HG02870 (cell line): ENCODE data around the gene MEGF9.

Source experiments
- ATAC-seq: cut with Tn5 transposase; IDR thresholded peaks from one replicate; pipeline ENCODE4 v1.9.1; 2021; ENCODE audit warnings: mild to moderate bottlenecking, moderate library complexity; ENCODE audit not compliant: unreplicated experiment

MEGF9 gene

GRCh38 chr9:120626512-120626911 is 87.8 kb downstream of the MEGF9 start:
- no peak for ATAC-seq

GRCh38 chr9:120625222-120625621 is 89.0 kb downstream of the MEGF9 start:
- ATAC-seq = no peak

GRCh38 chr9:120622790-120623189 is 91.5 kb downstream of the MEGF9 start:
- ATAC-seq = no peak

- ATAC-seq = no peak
Measured at GRCh38 chr9:120621941-120622340, 92.3 kb downstream of the MEGF9 start.

GRCh38 chr9:120619751-120620655 is 94.3 kb downstream of the MEGF9 start:
- ATAC-seq = no peak

- no peak for ATAC-seq
Measured at GRCh38 chr9:120616966-120617935, 97.0 kb downstream of the MEGF9 start.

- no peak for ATAC-seq
Measured at GRCh38 chr9:120612218-120612617, 102.1 kb downstream of the MEGF9 start.

- no peak for ATAC-seq
Measured at GRCh38 chr9:120611690-120612068, 102.6 kb downstream of the MEGF9 start.

GRCh38 chr9:120610975-120611689 is 103.1 kb downstream of the MEGF9 start:
- no peak for ATAC-seq

GRCh38 chr9:120609636-120610035 is 104.6 kb downstream of the MEGF9 start:
- ATAC-seq = no peak

- no peak for ATAC-seq
Measured at GRCh38 chr9:120608421-120608820, 105.8 kb downstream of the MEGF9 start.

- ATAC-seq = no peak
Measured at GRCh38 chr9:120603591-120603990, 110.7 kb downstream of the MEGF9 start.

GRCh38 chr9:120603010-120603409 is 111.3 kb downstream of the MEGF9 start:
- ATAC-seq = no peak

- ATAC-seq = no peak
Measured at GRCh38 chr9:120593955-120594277, 120.4 kb downstream of the MEGF9 start.

GRCh38 chr9:120593250-120593954 is 120.9 kb downstream of the MEGF9 start:
- ATAC-seq = no peak

GRCh38 chr9:120592210-120592609 is 122.1 kb downstream of the MEGF9 start:
- no peak for ATAC-seq

GRCh38 chr9:120587328-120587727 is 126.9 kb downstream of the MEGF9 start:
- ATAC-seq = no peak

GRCh38 chr9:120583958-120584369 is 130.3 kb downstream of the MEGF9 start:
- ATAC-seq = no peak

GRCh38 chr9:120580051-120580896 is 134.0 kb downstream of the MEGF9 start, which contains the start of gene CDK5RAP2:
Gene CDK5RAP2 (minus strand): TSS chr9:120580167. CDS start chr9:120579978, 189 bp downstream.
- ATAC-seq = peak; percentile 95
